H9 (cell line): Measurements from ENCODE around the gene HS3ST3B1. TPM values are rescaled to one million over a fixed set of nuclear protein-coding genes. Genes with fewer than 3 reads are reported as not detected.
A peak's percentile ranks its signal among the peaks of the same experiment; 100 is the strongest.

Source experiments
- DNase-seq: peaks from one replicate; pipeline ENCODE4 v3.0.0-alpha.2; 2017
- H2AFZ ChIP-seq: one replicate; pipeline ENCODE4 v1.6.1; 2013; ENCODE audit warnings: mild to moderate bottlenecking, low read length, control low read depth, moderate library complexity
- H2AK5ac ChIP-seq: 2 replicates; pipeline ENCODE4 v1.6.1; 2013; ENCODE audit warnings: low read length, control low read depth, mixed read lengths; ENCODE audit not compliant: insufficient read length
- H2BK120ac ChIP-seq: one replicate; pipeline ENCODE4 v1.6.1; 2013; ENCODE audit warnings: low read depth, mild to moderate bottlenecking, low read length, control low read depth, inconsistent platforms; ENCODE audit not compliant: poor library complexity, severe bottlenecking
- H2BK12ac ChIP-seq: 2 replicates; pipeline ENCODE4 v1.6.1; 2013; ENCODE audit warnings: low read length, control low read depth, mixed read lengths, low read depth; ENCODE audit not compliant: insufficient read length
- H2BK15ac ChIP-seq: 2 replicates; pipeline ENCODE4 v1.6.1; 2013; ENCODE audit warnings: low read depth, low read length, control low read depth
- H2BK20ac ChIP-seq: one replicate; pipeline ENCODE4 v1.6.1; 2013; ENCODE audit warnings: low read depth, mild to moderate bottlenecking, low read length, control low read depth, inconsistent platforms; ENCODE audit not compliant: poor library complexity, severe bottlenecking
- H2BK5ac ChIP-seq: 2 replicates; pipeline ENCODE4 v1.6.1; 2013; ENCODE audit warnings: low read length, control low read depth, mixed read lengths; ENCODE audit not compliant: insufficient read length
- H3K14ac ChIP-seq: 2 replicates; pipeline ENCODE4 v1.6.1; 2013; ENCODE audit warnings: low read length, control low read depth; ENCODE audit not compliant: insufficient read depth
- H3K18ac ChIP-seq: 2 replicates; pipeline ENCODE4 v1.6.1; 2013; ENCODE audit warnings: low read depth, mild to moderate bottlenecking, mixed read lengths, low read length, control low read depth; ENCODE audit not compliant: insufficient read length
- H3K23ac ChIP-seq: 2 replicates; pipeline ENCODE4 v1.6.1; 2013; ENCODE audit warnings: low read length, control low read depth, mixed read lengths, low read depth; ENCODE audit not compliant: insufficient read length
- H3K23me2 ChIP-seq: 2 replicates; pipeline ENCODE4 v1.6.1; 2013; ENCODE audit warnings: low read depth, mild to moderate bottlenecking, mixed read lengths, low read length, control low read depth; ENCODE audit not compliant: insufficient read length, poor library complexity, severe bottlenecking
- H3K27ac ChIP-seq: 2 replicates; pipeline ENCODE4 v1.5.1; 2013; ENCODE audit warnings: low read length, control low read depth, mixed read lengths, low read depth; ENCODE audit not compliant: insufficient read length
- H3K27me3 ChIP-seq: 2 replicates; pipeline ENCODE4 v1.6.1; 2013; ENCODE audit warnings: low read length, control low read depth, inconsistent platforms; ENCODE audit not compliant: insufficient read depth
- H3K4ac ChIP-seq: 2 replicates; pipeline ENCODE4 v1.6.1; 2013; ENCODE audit warnings: low read depth, mild to moderate bottlenecking, control low read depth, inconsistent platforms, low read length, moderate library complexity
- H3K4me1 ChIP-seq: 2 replicates; pipeline ENCODE4 v1.6.1; 2013; ENCODE audit warnings: low read length, control low read depth, inconsistent platforms; ENCODE audit not compliant: insufficient read depth
- H3K4me2 ChIP-seq: 2 replicates; pipeline ENCODE4 v1.6.1; 2013; ENCODE audit warnings: low read length, control low read depth, mixed read lengths; ENCODE audit not compliant: insufficient read length, insufficient read depth
- H3K56ac ChIP-seq: 2 replicates; pipeline ENCODE4 v1.6.1; 2013; ENCODE audit warnings: low read depth, mild to moderate bottlenecking, mixed read lengths, low read length, control low read depth; ENCODE audit not compliant: insufficient read length
- H3K79me1 ChIP-seq: 2 replicates; pipeline ENCODE4 v1.6.1; 2013; ENCODE audit warnings: low read depth, mild to moderate bottlenecking, moderate library complexity, low read length, control low read depth, inconsistent platforms; ENCODE audit not compliant: insufficient read depth, poor library complexity, severe bottlenecking
- H3K79me2 ChIP-seq: 2 replicates; pipeline ENCODE4 v1.6.1; 2013; ENCODE audit warnings: low read length, control low read depth, inconsistent platforms; ENCODE audit not compliant: insufficient read depth
- H3K9ac ChIP-seq: 2 replicates; pipeline ENCODE4 v1.6.1; 2013; ENCODE audit warnings: low read length, control low read depth, mixed read lengths; ENCODE audit not compliant: insufficient read length; ENCODE audit errors: extremely low read depth
- H3K9me3 ChIP-seq: one replicate; pipeline ENCODE4 v1.6.1; 2013; ENCODE audit warnings: low read depth, low read length, inconsistent platforms; ENCODE audit not compliant: control insufficient read depth
- H3T11ph ChIP-seq: one replicate; pipeline ENCODE4 v1.6.1; 2013; ENCODE audit warnings: mild to moderate bottlenecking, low read length, control low read depth, inconsistent platforms
- H4K20me1 ChIP-seq: one replicate; pipeline ENCODE4 v1.6.1; 2013; ENCODE audit not compliant: control insufficient read depth, insufficient read length, insufficient read depth
- H4K5ac ChIP-seq: 2 replicates; pipeline ENCODE4 v1.6.1; 2013; ENCODE audit warnings: low read depth, mild to moderate bottlenecking, mixed read lengths, low read length, control low read depth; ENCODE audit not compliant: insufficient read length
- H4K8ac ChIP-seq: replicated peaks from 2 replicates; pipeline ENCODE4 v1.6.1; 2013; ENCODE audit warnings: low read length, control low read depth, mixed read lengths, low read depth; ENCODE audit not compliant: insufficient read length
- H4K91ac ChIP-seq: 2 replicates; pipeline ENCODE4 v1.6.1; 2013; ENCODE audit warnings: low read depth, mild to moderate bottlenecking, moderate library complexity, mixed read lengths, low read length, control low read depth; ENCODE audit not compliant: insufficient read length
- H3K27ac Mint-ChIP-seq, 3 experiments: 2 replicates in 2 of 3; 3 replicates in 1 of 3; pipeline ENCODE4 v1.8.0; 2020 to 2021; ENCODE audit warnings: mixed read lengths in 3 of 3, mild to moderate bottlenecking in 1 of 3, moderate library complexity in 1 of 3
- H3K27me3 Mint-ChIP-seq: 2 replicates; pipeline ENCODE4 v1.8.0; 2021; ENCODE audit warnings: low read depth, mild to moderate bottlenecking, moderate library complexity, mixed read lengths
- H3K36me3 Mint-ChIP-seq, 3 experiments: 2 replicates in 2 of 3; 3 replicates in 1 of 3; pipeline ENCODE4 v1.8.0; 2020 to 2021; ENCODE audit warnings: low read depth in 3 of 3, mixed read lengths in 3 of 3; ENCODE audit not compliant: insufficient read depth in 1 of 3
- H3K4me1 Mint-ChIP-seq, 2 experiments: 2 replicates each; pipeline ENCODE4 v1.8.0; 2020; ENCODE audit warnings: mixed read lengths in 2 of 2
- H3K4me3 Mint-ChIP-seq, 2 experiments: 2 replicates in 1 of 2; 3 replicates in 1 of 2; pipeline ENCODE4 v1.8.0; 2020 to 2021; ENCODE audit warnings: mild to moderate bottlenecking in 2 of 2, mixed read lengths in 2 of 2, moderate library complexity in 1 of 2
- H3K9me3 Mint-ChIP-seq, 2 experiments: 2 replicates in 1 of 2; 3 replicates in 1 of 2; pipeline ENCODE4 v1.8.0; 2020; ENCODE audit warnings: mild to moderate bottlenecking in 2 of 2, mixed read lengths in 2 of 2, moderate library complexity in 1 of 2
- WGBS: extraction: QIAGEN DNeasy Blood & Tissue Kit; methylation state at CpG from one replicate; pipeline ENCODE4 v1.1.7; 2013; ENCODE audit warnings: missing lambda C conversion rate, low lambda C conversion rate, mixed read lengths; ENCODE audit not compliant: insufficient read length; ENCODE audit errors: extremely low coverage; 5-methylcytosine and 5-hydroxymethylcytosine counted together
- total RNA-seq: library from RNA; stranded (reverse); gene quantifications from 2 replicates; pipeline ENCODE4 v1.2.1, GENCODE V29; 2021
- TF ChIP-seq, protein P1 (sequence below): fragments of 200-600 bp; sonication (generic); conservative IDR thresholded peaks from 3 replicates; pipeline ENCODE4 v1.8.0; 2021; ENCODE audit warnings: antibody characterized with exemption, mild to moderate bottlenecking

Gene HS3ST3B1
- total RNA-seq, 1 experiment from 2014 or later = 2.8 TPM

DNA sequence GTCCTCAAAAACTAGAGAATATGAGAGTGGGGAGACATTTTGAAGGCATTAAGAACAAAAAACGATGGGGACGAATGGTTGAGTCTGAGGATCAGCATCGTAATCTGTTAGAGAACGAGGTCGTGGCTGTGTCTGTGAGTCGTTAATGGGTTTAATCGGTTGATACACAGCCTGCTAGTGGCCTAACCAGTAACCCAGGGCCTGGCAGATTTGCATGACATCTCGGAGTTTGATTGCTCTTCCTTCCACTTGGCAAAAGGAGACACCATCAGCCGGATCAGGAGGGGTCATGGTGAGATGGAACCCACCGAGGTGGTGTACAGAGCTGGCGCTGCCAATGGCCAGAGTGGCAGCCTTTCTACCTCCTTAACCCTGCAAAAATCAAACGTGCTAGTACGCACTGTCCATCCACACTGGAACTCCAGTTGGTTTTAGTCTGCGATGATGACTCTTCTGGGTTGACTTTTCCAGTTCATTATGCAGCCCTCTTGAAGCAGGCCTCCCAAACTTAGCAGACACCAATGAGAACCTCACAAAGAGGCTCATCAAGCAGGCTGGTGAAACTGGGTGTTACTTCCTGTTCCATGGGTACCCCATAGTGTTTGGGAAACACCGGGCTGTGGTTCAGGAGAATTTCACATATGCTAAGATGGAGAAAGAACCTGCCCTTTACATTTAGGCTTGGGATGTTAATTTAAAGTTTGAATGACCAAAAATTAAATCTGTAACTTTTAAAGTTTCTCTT lies 4.1 kb downstream of the HS3ST3B1 start:
- no peak overlapping the region for H4K91ac ChIP-seq
- no peak overlapping the region for H2AFZ ChIP-seq
- no peak overlapping the region for H3K23ac ChIP-seq
- no peak overlapping the region for H3K56ac ChIP-seq
- no peaks in the 10 kb centered on the region for H3K79me1 ChIP-seq
- no peak overlapping the region for H3K9ac ChIP-seq
- H3K4me1 Mint-ChIP-seq = peaks cover 49 to 55% of the 10 kb centered on the region in 2 experiments
- H4K5ac ChIP-seq = no peak overlapping the region
- DNase-seq = peak; percentile 48
- no peaks in the 10 kb centered on the region for H3K9me3 Mint-ChIP-seq
- H2BK15ac ChIP-seq = no peak overlapping the region
- H3K4me1 ChIP-seq = peaks cover 11% of the 10 kb centered on the region; the same call in 1 of the 2 replicates
- no peak overlapping the region for H3K14ac ChIP-seq
- H3K27ac Mint-ChIP-seq = no peak overlapping the region
- H2BK20ac ChIP-seq = no peak overlapping the region
- no peak overlapping the region for H3K18ac ChIP-seq
- peaks cover 49% of the 10 kb centered on the region for H3K23me2 ChIP-seq
- no peak overlapping the region for H2AK5ac ChIP-seq
- no peak overlapping the region for H3K4ac ChIP-seq
- WGBS = no CpG with 5 or more reads among the region's 15 CpGs
- H2BK5ac ChIP-seq = no peak overlapping the region
- no peaks in the 10 kb centered on the region; a peak in 1 of 7 replicates for H3K36me3 Mint-ChIP-seq
- H2BK120ac ChIP-seq = no peak overlapping the region
- peak overlapping the region; percentile 94 for H3K4me2 ChIP-seq
- no peak overlapping the region for H4K8ac ChIP-seq
- no peaks in the 10 kb centered on the region for H3K9me3 ChIP-seq
- H3K79me2 ChIP-seq = no peaks in the 10 kb centered on the region; the same call in 1 of the 2 replicates
- no peak overlapping the region for H3K27ac ChIP-seq
- H3K4me3 Mint-ChIP-seq = peak overlapping the region; percentile 46 to 73
- H2BK12ac ChIP-seq = no peak overlapping the region
- peaks cover 41% of the 10 kb centered on the region; the same call in 1 of the 2 replicates for H3K27me3 ChIP-seq
- peaks cover 62% of the 10 kb centered on the region for H3K27me3 Mint-ChIP-seq
- peaks cover 3% of the 10 kb centered on the region for H4K20me1 ChIP-seq
- H3T11ph ChIP-seq = no peak overlapping the region
- TF ChIP-seq, protein P1, sequence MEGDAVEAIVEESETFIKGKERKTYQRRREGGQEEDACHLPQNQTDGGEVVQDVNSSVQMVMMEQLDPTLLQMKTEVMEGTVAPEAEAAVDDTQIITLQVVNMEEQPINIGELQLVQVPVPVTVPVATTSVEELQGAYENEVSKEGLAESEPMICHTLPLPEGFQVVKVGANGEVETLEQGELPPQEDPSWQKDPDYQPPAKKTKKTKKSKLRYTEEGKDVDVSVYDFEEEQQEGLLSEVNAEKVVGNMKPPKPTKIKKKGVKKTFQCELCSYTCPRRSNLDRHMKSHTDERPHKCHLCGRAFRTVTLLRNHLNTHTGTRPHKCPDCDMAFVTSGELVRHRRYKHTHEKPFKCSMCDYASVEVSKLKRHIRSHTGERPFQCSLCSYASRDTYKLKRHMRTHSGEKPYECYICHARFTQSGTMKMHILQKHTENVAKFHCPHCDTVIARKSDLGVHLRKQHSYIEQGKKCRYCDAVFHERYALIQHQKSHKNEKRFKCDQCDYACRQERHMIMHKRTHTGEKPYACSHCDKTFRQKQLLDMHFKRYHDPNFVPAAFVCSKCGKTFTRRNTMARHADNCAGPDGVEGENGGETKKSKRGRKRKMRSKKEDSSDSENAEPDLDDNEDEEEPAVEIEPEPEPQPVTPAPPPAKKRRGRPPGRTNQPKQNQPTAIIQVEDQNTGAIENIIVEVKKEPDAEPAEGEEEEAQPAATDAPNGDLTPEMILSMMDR = no peak
